HEK293T (cell line): ENCODE data around the gene C3.

Experiments
- ARNT ChIP-seq: fragments of 450-650 bp; IDR thresholded peaks from 2 replicates; pipeline ENCODE4 v1.6.1; 2017; ENCODE audit warnings: mild to moderate bottlenecking
- CTBP1 ChIP-seq: fragments of 450-650 bp; IDR thresholded peaks from 2 replicates; pipeline ENCODE4 v1.6.1; 2016; ENCODE audit warnings: borderline replicate concordance
- ELF4 ChIP-seq: fragments of 450-650 bp; IDR thresholded peaks from 2 replicates; pipeline ENCODE4 v1.6.1; 2017; ENCODE audit warnings: antibody characterized with exemption
- FOXA1 ChIP-seq: fragments of 450-650 bp; IDR thresholded peaks from 2 replicates; pipeline ENCODE4 v1.6.1; 2016; ENCODE audit warnings: mild to moderate bottlenecking
- PKNOX1 ChIP-seq: fragments of 450-650 bp; IDR thresholded peaks from 2 replicates; pipeline ENCODE4 v1.6.1; 2016
- TARDBP ChIP-seq: fragments of 450-650 bp; IDR thresholded peaks from 2 replicates; pipeline ENCODE4 v1.6.1; 2016

- no peak for TF ChIP-seq ELF4
- TF ChIP-seq TARDBP, result no peak
- TF ChIP-seq FOXA1, result no peak
- no peak for TF ChIP-seq ARNT
- TF ChIP-seq PKNOX1, result no peak
- no peak for TF ChIP-seq CTBP1
These were observed 36.5 kb downstream of the C3 start for GRCh38 chr19:6683971-6684370.
